GM18517 (cell line): Measurements from ENCODE around the gene CUEDC1.
"Not testable (repeated sequence)": the region's sequence is repeated elsewhere in the genome, so short reads cannot be mapped to it uniquely, and the experiment has no call there.

Experiments used
- ATAC-seq: cut with Tn5 transposase; IDR thresholded peaks from one replicate; pipeline ENCODE4 v1.9.1; 2021; ENCODE audit warnings: mild to moderate bottlenecking, moderate library complexity; ENCODE audit not compliant: unreplicated experiment

The CUEDC1 gene

GRCh38 chr17:57962279-57963148 lies 7.3 kb upstream of the CUEDC1 start:
- ATAC-seq: no peak

GRCh38 chr17:57959929-57960328 lies 4.7 kb upstream of the CUEDC1 start:
- ATAC-seq: no peak

GRCh38 chr17:57958391-57958790 lies 3.2 kb upstream of the CUEDC1 start:
- not testable (repeated sequence) for ATAC-seq

DNA sequence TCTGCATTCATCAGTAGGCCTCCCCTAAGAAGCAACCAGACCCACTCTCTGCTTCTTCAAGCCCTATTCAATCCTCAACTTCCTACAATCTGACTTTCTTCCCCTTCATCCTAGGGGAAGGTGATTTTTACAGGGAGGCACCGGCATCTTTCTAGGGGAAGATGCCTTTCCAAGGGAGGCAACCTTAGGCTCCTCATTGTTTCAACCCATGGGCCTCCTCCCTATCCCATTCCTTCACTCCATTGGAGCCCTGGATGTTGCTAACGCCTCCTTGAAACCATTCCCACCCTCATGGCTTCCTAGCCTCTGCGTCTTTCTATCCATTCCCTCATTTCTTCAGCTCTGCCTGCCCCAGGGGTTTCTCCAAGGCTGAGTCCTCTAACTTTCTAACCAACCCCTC lies 2.7 kb upstream of the CUEDC1 start:
- ATAC-seq: no peak

GRCh38 chr17:57957120-57957850 lies 2.1 kb upstream of the CUEDC1 start:
- no peak for ATAC-seq

DNA sequence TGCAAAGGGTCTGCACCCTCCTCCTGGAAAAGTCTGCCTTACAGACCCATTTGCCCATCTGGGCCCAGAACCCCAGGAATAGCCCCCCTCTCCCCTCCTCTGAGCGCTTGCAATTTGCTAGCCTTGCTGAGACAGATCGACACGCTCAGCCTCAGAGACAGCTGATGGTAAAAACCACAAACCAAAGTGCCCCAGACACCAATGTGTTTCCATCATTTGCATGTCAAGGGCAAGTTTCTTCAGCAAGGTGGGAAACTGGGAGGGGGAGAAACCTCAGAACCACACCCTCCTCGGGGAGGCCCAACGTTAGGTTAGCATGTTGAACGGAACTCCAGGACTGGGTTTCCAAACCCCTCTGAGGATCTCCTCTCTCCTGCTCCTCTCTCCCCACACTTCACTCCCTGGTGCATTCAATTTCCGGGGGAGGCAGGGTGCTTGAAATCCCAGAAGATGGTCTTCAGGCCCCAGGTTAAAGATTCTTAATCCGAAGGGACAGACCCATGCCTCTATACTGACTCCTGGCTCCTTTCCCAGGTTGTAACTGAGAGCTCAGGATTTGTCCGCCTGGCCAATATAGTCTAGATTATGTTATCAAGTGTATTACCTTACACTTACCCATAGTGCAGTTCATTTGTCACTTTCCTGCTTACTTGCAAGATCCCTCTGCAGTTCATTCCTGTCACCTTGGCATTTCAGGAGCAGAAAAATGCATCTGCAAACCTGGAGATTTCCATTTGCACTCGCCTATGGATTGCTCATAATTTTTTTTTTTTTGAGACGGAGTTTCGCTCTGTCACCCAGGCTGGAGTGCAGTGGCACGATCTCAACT lies 1.3 kb upstream of the CUEDC1 start:
- ATAC-seq: peak; percentile 76

DNA sequence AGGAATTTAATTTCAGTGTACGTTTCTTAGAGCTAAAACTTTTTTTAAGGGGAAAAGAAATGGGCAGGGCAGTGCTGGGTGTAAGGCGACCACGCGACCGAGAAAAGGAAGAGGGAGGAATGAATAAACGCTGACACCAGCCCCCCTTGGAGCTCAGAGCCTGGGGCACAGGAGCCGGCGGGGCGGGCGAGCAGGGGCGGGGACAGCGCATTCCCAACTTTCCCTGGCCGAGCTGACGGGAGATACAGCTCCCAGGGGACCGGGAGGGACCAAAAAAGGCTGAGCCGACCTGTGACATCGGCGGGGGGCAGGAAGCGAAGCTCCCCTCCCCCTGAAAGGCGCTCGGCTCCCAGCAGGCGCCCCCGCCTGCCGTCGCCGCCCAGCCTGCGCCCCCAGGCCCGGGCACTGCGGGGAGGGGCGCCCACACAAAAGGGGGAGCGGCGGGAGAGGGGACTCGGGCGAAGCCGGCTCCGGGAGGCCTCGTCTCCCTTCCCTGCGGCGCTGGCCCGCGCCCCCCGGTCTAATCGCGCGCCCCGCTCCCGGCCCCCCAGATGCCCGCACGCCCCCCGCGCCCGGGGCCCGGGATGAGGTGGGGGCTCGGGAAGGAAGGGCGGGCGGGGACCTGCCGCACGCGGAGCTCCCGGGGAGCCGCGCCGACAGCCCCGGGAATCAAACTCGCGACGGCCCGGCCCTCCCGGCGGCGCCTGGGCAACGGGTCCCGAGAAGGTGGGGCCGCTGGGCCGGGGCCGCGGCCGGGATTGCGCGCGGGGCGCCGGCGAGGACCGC lies 622 bp downstream of the CUEDC1 start:
- no peak for ATAC-seq

DNA sequence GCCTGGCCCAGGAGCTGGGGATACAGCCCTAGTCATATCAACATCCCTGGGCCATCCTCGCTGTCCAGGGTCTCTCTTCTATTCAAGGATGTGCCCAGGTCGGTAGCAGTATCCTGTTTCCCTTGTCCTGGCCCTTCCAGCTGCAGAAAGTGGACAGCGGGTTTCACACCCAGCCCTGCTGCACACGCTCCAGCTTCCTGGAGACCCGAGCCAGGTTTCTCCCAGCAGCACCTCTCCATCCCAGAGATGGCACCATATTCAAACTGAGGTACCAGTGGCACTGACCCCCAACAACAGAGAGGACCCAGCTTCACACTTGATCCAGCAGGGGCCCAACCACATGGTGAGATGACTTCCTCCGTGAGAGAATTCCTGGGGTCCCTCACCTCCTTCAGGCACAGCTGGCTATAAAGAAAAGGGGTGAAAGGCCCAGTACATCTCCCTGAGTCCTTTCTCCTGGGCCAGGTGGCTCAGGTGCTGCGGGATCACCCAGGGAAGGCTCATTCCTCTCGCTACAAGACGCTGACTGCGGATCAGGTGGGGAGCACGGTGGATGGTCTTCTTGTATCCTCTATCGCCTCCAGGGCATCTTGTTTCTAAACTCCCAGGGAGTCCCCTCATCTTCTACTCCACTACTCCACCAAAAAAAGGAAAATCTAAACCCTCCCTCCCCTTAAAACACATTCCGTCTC lies 1.4 kb downstream of the CUEDC1 start:
- no peak for ATAC-seq

- ATAC-seq: no peak
Observed at GRCh38 chr17:57953219-57953618, 2.0 kb downstream of the CUEDC1 start.

DNA sequence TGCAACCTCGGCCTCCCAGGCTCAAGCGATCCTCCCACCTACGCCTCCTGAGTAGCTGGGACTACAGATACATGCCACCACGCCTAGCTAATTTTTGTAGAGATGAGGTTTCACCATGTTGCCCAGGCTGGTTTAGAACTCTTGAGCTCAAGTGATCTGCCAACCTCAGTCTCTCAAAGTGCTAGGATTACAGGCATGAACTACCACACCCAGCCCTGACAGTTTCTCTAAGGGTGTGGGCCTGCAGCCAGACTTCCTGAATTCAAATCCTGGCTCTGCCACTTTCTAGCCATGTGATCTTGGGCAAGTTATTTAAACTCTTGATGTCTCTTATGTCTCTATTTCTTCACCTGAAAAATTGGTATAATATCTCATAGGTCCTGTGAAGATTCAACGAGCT lies 5.6 kb downstream of the CUEDC1 start:
- no peak for ATAC-seq

DNA sequence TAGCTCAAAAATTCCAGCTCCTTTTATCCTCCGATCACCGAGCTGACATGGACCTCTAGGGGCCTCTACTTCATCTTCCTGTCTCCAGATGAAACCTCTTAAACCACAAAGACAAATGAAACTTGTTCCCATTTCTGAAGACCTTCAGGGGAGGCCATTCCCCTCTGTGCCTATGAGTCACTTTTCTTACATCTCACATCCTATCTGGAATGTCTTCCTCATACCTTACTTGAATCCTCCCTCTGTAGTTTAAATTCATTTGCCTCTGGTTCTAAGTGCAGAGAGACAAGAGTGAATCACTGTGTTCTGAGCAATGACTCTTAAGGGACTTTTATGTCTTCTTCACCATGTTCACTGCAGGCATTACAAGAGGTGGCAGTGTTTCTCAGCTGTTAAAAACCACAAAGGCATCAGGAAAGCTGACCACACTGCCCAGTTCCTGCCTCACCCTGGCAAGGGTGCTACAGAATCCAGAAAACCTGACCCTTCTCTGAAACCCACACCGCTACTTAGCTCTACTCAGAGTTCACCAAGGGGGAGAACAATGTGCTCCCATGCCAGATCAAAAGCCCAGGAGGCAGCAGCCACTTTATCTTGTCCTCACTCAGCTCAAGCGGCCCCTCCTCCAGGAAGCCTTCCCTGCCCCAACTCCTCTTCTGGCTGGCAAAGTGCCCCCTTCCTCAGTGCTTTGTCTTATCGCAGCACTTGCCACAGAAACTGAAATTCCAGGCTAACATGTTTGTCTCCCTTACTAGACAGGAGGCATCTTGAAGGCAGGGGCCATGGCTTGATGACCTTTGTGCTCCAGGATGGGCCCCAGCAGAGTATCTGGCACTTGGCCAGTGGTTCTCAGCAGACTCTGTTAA lies 6.4 kb downstream of the CUEDC1 start:
- no peak for ATAC-seq

GRCh38 chr17:57948169-57948554 lies 7.0 kb downstream of the CUEDC1 start:
- ATAC-seq: no peak

GRCh38 chr17:57947369-57947768 lies 7.8 kb downstream of the CUEDC1 start:
- no peak for ATAC-seq

GRCh38 chr17:57946798-57947358 lies 8.3 kb downstream of the CUEDC1 start:
- peak; percentile 81 for ATAC-seq

- ATAC-seq: peak; percentile 20
Observed at GRCh38 chr17:57945996-57946797, 9.0 kb downstream of the CUEDC1 start.

DNA sequence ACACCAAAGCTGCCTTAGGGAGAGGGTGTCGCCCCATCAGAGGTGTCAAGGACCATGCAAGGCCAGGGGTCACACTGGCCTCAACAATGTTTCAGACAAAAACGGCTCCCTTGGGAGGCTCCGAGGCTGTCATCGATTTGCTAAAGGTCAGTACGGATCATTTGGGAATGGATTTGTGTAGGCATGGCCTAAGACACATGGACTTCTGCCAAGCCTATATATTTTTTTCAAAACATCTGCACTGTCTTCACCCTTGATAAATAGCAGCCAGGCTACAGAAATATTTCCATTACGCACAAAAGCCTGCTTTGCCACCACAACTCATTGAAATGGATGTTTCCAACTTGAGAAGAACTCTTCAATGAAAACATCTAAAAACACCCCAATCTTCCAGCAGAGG lies 10.3 kb downstream of the CUEDC1 start:
- ATAC-seq: no peak

DNA sequence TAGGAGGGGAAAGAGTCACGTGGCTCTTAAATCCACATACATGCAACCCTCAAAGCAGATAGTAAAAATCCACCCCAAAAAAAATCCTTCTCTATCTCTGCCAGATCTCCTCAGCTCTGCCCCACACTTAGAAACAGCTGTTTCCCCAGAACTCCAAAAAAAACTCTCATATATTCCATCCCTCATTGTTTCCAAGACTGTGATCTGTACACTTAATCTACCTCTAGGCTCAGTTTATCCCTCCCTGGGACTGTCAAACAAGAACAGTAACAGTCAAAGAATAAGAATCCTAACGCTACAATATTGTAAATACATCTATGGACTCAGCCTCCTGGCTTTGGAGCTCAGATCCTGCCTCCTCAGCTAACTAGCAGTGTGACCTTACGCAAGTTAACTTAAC lies 11.6 kb downstream of the CUEDC1 start:
- no peak for ATAC-seq

DNA sequence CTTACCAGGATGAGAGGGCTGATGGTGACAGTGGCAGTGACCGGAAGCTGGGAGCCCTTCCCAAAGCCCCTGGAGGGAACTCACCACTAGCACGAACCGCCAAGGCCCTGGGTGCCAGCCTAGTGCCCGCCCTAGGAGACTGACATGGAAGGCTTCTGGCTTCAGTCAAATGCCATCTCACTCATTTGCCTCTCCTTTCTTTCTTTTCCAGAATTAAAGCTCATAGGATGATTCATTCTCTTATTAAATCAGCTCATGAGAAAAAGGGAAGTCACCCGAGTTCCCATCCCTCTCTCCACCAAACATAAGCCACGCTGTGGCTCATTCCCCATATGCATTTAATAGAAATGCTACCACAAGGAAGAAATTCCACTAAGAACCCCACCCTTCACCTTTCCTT lies 12.1 kb downstream of the CUEDC1 start:
- no peak for ATAC-seq
